ENCODE results near the gene MID1IP1.

Gene MID1IP1

GRCh38 chrX:38816155-38816554 is 14.9 kb downstream of the MID1IP1 start:
- DNase-seq (ENCODE audit: low spot score), result no peak

- peak; percentile 33 for DNase-seq (ENCODE audit: low spot score)
Measured at GRCh38 chrX:38817004-38817703, 15.9 kb downstream of the MID1IP1 start.

GRCh38 chrX:38819163-38819562 is 17.9 kb downstream of the MID1IP1 start:
- no peak for DNase-seq (ENCODE audit: low spot score)

- no peak for DNase-seq (ENCODE audit: low spot score)
Measured at GRCh38 chrX:38819709-38820108, 18.4 kb downstream of the MID1IP1 start.

GRCh38 chrX:38820751-38821150 is 19.5 kb downstream of the MID1IP1 start:
- no peak for DNase-seq (ENCODE audit: low spot score)

- DNase-seq (ENCODE audit: low spot score), result no peak
Measured at GRCh38 chrX:38824176-38824575, 22.9 kb downstream of the MID1IP1 start.

GRCh38 chrX:38831949-38832348 is 30.7 kb downstream of the MID1IP1 start:
- DNase-seq (ENCODE audit: low spot score), result no peak

GRCh38 chrX:38837389-38837788 is 36.1 kb downstream of the MID1IP1 start:
- no peak for DNase-seq (ENCODE audit: low spot score)

- DNase-seq (ENCODE audit: low spot score), result no peak
Measured at GRCh38 chrX:38839277-38839676, 38.0 kb downstream of the MID1IP1 start.

GRCh38 chrX:38839944-38840343 is 38.7 kb downstream of the MID1IP1 start:
- DNase-seq (ENCODE audit: low spot score), result no peak

- no peak for DNase-seq (ENCODE audit: low spot score)
Measured at GRCh38 chrX:38841750-38842149, 40.5 kb downstream of the MID1IP1 start.

GRCh38 chrX:38845426-38845825 is 44.2 kb downstream of the MID1IP1 start:
- DNase-seq (ENCODE audit: low spot score), result no peak

GRCh38 chrX:38847206-38847902 is 46.1 kb downstream of the MID1IP1 start:
- no peak for DNase-seq (ENCODE audit: low spot score)

GRCh38 chrX:38847903-38848230 is 46.6 kb downstream of the MID1IP1 start:
- DNase-seq (ENCODE audit: low spot score), result no peak

- DNase-seq (ENCODE audit: low spot score), result no peak
Measured at GRCh38 chrX:38848671-38849455, 47.6 kb downstream of the MID1IP1 start.

GRCh38 chrX:38850807-38851544 is 49.7 kb downstream of the MID1IP1 start:
- DNase-seq (ENCODE audit: low spot score), result no peak

GRCh38 chrX:38854305-38854704 is 53.0 kb downstream of the MID1IP1 start:
- DNase-seq (ENCODE audit: low spot score), result no peak

All from AG08396 (cell line).